Measurements from ENCODE around the gene SLC6A11.

SLC6A11 gene

DNA sequence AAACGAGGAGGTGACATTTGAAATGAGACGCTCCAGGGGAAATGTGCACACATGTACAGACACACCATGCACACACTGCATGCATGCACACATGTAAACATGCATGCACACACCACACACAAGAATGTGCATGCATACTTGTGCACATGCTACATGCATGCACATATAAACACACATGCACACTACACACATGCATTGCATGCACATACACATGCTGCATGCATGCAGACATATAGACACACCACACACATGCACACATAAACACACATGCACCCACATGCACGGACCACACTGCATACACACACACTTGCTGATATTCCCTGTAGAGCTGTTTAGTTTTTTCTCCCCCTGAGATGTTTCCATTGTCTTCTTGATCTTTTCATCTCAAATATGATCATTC is 138.7 kb downstream of the SLC6A11 start:
- no peak for DNase-seq (ENCODE audit: low spot score)

DNA sequence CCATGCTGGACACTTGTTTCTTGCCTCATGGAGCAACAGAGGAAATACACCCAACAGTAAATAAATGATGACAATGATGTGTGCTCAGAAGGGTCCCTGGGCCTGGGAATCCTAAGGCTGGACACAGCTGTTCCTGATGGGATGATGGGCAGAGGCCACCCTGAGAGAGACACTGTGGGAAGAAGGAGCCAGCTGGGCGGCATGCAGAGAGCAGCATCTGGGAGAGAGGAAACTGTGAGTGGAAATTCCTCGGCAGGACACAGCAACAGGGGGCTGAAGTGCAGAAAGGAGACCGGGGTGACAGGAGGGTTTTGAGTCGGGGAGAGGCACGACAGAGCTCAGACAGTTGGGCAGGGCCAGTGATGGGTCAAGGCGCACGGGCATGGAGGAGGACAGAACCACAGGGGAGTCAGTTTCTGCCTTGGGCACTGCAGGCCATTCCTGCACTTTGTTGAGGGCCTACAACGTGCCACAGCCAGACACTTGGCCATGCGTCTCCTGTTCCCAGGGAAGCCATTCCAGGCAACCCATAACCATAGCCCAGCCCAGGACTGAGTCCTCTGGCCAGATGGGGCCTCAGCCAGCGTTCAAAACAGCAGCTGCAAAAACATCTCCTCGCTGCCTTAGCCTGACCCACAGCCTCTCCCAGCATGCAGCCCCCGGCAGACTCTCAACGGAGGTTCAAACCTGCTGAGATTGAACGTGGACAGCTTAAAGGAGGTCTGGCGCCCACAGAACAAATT is 139.9 kb downstream of the SLC6A11 start:
- no peak for DNase-seq (ENCODE audit: low spot score)

DNA sequence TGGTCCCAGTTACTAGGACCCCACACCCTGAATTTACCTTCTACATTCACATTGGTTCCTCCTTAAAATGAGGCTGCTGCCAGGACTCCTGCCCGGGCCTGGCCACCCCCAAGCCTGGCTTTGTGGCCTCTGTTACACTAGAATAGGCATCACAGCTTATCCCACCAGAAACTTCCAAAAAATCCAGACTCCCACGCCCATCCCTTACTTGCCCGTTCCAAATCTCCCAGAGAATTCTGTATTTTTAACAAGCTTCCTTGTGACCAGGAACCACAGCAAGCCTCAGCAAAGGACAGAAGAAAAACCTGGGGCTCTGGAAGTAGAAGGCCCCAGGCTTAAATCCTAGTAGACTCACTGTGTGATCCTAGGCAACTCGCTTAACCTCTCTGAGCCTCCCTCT is 140.5 kb downstream of the SLC6A11 start:
- no peak for DNase-seq (ENCODE audit: low spot score)

DNA sequence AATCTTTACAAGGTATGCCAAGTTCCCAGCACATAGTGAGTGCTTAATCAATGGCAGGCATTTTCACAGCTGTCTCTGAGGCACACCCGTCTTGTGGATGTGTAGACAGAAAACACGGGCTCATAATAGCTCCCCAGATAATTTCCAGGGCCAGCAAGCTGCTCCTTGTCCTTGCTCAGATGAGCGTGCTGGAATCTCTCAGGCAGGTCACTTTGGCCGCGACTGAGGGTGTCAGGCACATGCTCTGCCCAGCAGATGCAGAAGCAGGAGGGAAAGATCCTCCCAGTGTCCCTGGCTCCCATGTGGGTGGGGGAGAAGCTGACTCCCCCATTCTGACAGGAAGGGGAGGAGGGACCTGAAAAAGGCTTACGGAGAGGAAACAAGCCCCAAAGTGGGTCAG is 141.0 kb downstream of the SLC6A11 start:
- no peak for DNase-seq (ENCODE audit: low spot score)

DNA sequence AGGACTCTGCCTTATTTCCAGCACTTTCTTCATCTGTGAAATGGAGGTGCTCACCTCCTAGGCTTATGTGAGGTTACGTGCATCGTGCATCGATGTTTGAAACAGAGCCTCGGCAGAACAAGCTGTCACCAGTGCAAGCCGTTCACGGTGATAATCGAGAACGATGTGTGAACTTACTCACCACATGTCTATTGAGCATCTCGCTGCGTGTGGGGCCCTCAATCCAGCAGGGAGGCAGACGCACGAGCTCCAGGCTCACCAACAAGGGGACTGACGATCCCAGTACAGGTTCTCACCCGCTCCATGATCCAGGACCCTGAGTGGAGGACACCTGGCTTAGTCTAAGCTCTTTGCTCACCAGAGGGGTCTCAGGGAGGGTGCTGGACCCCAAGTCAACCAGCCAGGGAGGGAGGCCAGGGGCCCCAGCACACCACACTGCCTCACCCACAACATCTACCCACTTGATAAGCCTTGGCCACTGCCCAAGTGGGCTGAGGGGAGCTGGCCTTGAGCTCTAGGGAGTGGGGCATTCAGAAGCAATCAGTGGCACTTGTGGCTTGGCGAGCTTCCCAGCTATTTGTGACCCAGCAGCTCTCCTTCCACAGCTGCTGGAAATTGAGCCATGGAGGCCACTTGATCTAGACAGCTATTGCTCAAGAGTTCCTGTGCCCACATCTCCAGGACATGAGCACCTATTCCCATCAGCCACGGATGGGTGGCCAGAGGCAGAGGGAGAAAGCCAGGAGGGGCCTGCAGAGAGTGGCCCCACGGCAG is 142.1 kb downstream of the SLC6A11 start:
- DNase-seq (ENCODE audit: low spot score) = no peak

DNA sequence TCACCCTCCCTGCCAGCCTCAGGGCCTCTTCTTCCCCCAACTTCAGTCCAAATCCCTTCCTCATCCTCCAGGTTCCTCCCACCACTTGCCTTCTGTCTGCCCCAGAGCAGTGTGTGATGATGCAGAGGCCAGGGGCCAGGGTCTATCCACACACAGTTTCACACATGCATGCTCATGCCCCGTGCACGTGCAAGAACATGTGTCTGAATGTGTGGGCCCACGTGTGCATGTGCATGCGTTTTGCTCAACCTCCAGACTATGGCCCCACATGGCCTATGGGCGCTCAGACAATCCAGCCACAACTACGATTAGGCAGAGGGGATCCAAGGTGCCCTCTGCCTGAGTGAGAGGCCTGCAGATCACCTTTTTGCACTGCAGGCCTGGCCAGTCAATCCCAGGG is 144.2 kb downstream of the SLC6A11 start:
- DNase-seq (ENCODE audit: low spot score) = no peak

DNA sequence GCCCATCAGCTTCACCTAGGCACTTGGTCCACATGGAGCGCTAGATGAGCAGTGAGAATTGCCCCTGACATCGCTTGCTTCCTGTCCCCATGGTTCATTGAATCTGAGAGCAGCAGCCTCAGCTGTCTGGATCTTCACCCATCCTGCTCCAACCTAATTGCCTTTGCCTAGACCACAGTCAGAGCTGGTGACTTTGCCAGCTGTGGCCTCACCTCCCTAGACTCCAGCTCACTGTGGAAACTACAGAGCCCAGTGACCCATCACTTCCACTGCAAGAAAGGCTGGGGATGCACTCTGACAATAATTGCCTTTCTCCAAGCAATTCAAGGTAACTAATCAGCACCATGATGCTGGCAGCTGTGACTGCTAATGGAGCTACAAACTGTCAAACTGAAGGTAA is 145.9 kb downstream of the SLC6A11 start:
- DNase-seq (ENCODE audit: low spot score) = no peak

DNA sequence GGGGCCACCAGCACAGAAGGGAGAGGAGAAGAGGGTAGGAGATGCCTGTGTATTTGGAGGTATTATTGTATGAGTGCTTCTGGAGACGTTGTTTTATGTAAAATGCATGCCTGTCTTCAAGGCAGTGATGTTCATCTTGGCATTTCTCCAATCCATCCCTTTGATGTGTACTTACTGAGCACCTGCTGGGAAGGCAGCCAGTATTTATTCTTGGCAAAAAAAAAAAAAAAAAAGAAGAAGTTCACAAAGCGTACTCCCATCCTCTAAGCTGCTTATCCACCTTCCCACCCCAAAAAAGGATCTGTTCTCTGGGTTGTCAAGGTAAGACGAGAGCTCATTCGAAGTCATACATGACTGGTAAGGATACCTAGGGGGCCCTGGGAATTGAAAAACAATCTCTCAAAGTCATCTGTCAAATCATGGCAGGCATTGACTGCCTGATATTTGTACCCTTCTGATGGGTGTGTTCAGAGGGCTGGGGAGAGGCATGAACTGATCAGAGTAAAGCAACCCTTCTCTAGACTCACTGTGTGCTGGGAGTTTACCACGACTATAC is 146.5 kb downstream of the SLC6A11 start:
- no peak for DNase-seq (ENCODE audit: low spot score)

DNA sequence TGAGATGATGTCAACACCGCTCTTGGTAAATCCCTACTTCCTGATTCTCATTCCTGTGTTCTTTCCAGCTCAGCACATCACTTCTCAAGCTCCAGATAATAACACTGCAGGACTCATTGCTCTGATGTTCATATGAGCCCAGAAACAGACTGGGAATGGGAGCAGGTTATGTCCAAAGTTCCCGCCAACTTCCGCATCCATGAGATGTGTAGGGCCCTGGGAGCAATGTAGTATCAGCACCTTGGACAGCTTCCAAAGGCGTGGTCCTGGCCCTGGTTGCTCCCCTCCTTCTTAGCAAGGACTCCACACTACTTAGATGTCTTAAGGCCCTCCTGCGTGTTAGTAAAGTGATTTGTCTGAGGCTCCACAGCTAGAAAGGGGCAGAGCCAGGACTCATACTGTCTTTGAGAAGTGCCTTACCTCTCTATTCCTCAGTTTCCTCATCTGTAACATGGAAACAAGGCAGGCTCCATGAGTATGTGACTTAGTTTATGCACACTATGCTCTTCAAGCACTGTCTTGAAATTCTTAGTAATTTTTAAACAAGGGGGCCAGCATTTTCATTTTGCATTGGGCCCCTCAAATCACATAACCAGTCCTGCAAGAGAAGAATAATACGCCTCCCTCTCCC is 148.6 kb downstream of the SLC6A11 start:
- DNase-seq (ENCODE audit: low spot score) = peak; percentile 73

DNA sequence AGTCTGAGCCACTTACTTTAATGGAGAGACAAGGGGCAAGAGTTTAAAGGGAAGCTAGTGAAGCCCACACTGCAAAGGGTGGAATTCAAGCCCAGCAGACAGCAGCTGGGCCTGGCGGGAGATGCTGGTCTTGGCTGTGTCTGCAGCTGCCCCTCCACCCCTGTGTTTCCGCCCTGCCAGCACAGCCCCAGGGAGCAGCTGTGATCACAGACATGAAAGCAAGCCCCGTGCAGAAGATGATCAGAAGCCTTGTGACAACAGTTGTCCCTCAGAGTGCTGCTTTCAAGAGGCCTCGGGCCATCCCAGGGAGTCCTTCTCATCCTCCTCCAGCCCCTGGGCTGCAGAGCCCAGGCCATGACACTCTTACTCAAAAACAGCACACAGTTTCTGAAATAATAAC is 152.4 kb downstream of the SLC6A11 start:
- DNase-seq (ENCODE audit: low spot score) = peak; percentile 57

DNA sequence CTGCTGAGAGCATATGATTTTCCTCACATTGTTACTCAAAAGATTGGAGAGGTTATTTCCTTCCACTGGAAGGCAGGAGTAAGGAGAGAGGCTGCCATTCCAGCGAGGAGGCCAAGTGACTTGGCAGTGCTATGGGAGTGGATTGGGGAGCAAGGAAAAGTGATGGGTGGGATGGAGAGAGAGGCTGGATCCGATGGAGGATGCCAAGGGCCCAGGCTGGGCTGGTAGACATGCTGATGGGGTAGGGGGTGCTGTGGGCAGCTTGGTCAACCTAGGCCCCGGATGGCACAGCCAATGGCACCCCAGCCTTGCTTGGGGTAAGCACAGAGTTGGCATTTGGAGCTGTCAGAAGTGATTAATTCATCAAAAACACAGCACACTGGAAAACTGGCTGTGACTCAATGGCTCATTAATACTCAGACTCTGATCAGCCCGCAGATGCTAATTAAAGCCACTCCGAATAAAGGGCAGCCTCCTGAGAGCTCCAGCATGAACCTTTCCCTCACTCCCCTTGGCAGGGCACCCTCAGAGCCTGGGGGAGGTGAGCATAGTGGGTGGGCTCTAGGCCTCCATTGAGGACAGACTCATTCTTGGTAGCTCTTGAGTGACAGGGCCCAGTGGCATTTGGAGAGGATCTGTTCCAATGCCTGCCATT is 154.4 kb downstream of the SLC6A11 start:
- no peak for DNase-seq (ENCODE audit: low spot score)

DNA sequence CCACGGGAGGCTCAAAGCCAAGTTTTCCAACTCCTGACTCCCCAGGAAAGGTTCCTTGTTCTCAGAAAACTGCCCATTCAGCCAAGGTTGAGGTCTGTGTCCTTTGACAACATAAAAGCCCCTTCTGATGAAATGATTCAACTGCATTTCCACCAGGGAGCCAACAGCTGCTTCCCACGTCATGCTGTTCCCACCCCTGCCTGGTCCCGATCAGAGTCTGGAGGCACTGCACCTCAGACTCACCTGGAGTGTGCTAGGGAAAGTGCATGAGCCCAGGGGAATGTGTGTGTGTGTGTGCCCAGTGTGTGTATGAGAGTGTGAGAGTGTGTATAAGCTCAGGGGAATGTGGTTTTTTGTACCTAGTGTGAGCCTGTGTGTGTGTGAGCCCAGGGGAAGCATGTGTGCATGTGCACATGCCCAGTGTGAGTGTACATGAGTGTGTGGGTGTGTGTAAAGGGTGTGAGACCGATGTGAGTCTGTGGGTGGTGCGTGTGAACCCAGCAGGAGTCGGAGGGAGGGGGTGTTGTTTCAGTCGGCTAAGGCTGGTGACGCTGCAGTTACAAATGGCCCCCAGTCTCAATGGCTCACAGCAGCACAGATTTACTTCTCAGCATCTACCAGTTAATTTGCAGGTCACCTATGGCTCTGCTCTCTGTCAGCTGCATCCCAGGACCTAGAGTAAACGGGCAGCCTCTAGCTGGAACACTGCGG is 156.2 kb downstream of the SLC6A11 start:
- no peak for DNase-seq (ENCODE audit: low spot score)

DNA sequence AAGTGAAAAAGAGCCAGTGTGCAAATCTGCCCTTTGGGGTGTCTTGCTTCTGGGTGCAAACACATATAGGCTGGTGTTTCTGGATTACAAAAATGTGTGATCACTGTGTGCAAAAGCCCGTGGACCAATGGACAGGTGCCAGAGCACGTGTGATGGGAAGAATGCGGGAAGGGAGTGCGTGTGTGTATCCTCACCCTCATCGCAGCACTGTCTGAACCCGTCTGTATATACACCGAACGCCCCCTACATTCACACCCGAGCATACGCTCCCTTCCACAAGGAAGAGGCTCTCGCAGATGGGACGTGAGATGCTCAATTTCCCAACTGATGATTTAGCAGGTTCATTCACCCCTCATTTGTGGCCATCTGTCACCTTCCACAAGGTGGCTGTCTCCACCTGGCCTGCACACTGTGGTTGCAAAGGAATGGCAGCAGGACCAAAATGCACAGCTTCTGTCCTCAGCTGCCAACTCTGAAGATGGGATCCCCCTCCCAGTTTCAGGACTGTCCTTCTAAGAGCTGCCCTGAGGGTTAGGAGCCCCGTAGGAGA is 157.1 kb downstream of the SLC6A11 start:
- no peak for DNase-seq (ENCODE audit: low spot score)

DNA sequence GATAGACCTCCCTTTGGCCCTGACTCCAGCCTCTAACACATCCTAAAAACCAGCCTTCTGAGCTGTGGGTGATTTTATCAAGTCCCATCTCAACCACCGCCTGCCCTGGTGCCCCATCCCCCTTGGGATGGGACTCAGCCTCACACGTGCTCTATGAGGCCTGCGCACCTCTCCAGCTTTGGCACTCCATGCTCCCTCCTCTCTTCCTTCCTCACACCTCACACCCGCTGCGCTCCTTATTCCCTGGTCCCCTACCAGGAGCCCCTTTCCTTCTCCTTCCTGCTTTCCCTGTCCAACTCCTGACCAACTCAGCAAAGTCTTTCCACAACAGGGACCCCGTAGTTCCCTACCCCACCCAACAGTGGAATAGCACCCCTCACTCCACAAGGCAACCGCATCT is 158.1 kb downstream of the SLC6A11 start:
- DNase-seq (ENCODE audit: low spot score) = no peak

DNA sequence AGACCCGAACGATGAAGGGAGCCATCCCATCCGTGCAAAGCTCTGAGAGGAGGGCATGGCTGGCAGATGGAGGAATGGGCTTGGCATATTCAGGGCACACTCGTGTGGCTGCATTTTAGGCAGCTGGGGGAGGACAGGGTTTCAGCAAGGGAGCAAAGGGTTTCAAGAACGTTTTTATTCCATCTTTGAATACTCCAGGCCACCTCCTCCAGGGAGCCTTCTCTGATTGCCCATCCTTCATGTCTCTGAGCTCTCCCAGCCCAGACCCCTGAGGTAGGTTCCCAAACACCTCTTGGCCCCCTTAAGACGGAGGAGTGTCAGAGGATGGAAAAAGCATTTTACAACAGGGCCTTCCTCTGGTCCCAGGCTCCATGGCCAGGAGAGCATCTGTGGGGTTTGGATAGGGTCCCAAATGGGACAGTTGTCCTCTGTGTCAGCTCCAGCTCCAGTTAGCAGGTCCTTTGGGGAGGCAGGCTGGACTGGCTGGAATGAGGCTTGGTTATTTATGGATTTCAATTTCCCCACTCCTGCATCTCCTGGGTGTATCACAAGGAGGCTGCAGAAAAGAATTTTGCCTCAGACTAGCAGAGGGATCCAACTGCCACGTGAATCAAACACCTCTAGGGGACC is 158.8 kb downstream of the SLC6A11 start:
- no peak for DNase-seq (ENCODE audit: low spot score)

DNA sequence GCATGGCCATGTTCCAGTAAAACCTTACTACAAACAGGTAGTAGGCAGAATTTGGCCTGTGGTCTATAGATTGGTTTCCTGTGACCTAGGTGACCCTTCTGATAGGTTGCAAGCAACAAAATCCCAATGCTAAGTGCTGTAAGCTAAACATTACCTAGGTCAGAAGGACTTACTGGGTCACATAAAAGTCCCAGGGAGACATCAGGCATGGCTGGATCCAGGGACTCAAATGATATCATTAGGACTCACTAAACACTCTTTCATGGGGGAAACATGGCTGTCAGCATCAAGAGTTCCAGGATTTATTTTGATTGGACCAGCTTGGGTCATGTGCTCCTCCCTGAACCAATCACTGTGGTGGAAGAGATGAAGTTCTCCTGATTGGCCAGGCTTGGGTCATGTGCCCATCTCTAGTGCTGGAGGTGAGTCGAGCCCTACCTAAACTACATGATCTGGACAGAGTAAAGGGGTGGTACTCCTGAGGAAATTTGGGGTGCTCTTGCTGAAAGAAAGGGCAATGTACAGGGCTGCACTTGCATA is 159.7 kb downstream of the SLC6A11 start:
- no peak for DNase-seq (ENCODE audit: low spot score)

DNA sequence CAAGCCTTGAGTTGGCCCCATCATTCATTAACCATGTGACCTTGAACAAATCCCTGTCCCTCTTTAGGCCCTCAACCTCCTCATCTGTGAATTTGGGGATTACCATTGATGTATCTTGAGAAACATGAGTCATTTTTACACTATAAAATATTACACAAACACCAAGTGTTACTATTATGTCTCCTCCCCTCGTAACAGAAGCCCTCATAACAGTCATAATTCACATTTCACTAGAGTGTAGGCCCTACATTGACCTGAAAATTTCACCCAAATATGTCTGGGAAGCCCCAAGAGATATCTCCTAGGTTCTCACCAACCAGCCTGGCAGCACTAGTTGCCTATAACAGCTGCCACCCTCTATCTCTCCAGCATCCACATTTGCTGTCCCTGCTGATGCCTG is 160.7 kb downstream of the SLC6A11 start:
- DNase-seq (ENCODE audit: low spot score) = no peak

DNA sequence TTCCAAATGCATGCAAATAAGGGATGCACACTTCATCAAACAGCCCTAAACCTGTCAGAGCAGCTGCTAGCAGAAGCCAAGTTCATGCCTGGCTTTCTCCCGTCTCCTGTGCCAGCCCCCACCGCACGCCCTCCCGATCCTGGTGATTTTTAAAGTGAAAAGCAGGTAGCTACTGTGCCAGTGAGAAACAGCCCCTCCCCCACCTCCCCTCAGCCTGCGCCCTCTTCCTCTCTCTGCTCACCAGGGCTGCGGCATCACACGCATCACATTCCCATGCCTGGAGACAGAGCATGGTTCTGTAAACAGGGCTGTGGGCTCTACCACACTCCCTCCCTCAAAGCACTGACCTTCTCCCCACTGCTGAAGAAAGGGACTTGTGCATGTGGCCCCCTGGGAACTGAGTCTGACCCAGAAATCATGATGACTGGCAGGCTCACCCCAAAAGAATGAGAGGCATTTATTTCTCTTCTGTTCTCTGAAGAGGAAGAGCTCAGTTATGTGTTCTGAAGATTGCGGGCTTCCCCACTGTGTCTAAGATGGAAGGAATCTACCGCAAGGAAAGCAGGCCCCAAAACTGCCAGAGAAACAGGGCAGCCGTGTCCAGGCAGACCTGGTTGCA is 162.0 kb downstream of the SLC6A11 start:
- DNase-seq (ENCODE audit: low spot score) = no peak

DNA sequence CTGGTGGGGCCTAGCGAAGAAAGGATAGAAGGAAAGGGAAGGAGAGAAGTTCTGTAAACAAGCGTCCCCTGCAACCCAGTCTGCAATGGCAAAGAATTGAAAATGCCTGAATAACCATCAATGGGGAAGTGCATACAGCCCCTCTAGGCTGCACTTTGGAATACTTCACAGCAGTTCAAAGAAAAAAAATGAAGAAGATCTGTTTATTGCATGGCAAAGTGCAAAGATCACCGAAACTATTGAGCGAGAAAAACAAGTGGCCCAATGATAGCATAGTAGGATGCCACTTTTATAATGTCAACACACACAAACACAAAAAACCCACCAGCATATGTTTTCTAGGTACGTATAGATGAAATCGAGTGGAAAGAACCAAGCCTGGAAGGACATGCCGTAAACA is 162.9 kb downstream of the SLC6A11 start:
- DNase-seq (ENCODE audit: low spot score) = no peak

DNA sequence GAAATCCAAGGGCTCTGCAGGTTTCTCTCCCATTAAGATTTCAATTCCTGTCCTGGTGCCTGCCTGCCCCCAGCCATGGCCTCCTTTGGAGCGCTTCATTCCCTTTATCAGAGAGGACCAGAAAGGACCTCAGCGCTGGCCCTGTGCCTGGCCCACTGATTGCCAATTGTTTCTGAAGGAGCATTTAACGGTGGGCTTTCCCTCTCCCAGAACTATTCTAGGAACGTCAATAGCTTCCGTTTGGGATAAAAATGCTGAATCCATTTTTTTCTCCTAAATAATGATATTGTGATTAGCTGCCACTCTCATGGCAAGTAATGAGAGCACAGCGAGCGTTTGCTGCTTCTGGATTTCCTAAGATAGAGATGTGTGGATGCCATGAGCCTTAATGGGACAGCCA is 164.3 kb downstream of the SLC6A11 start:
- DNase-seq (ENCODE audit: low spot score) = no peak
